ENCODE measurements around the gene MS4A8.
A peak's percentile ranks its signal among the peaks of the same experiment; 100 is the strongest.
"Not testable (repeated sequence)": the region's sequence is repeated elsewhere in the genome, so short reads cannot be mapped to it uniquely, and the experiment has no call there.

Gene MS4A8, protein sequence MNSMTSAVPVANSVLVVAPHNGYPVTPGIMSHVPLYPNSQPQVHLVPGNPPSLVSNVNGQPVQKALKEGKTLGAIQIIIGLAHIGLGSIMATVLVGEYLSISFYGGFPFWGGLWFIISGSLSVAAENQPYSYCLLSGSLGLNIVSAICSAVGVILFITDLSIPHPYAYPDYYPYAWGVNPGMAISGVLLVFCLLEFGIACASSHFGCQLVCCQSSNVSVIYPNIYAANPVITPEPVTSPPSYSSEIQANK

GRCh38 chr11:60699284-60699691 lies at the start of gene MS4A8:
MS4A8 (plus strand) TSS chr11:60699612; CDS start chr11:60700861, 1,249 bp downstream.
- peak; percentile 86 to 89 for DNase-seq

DNA sequence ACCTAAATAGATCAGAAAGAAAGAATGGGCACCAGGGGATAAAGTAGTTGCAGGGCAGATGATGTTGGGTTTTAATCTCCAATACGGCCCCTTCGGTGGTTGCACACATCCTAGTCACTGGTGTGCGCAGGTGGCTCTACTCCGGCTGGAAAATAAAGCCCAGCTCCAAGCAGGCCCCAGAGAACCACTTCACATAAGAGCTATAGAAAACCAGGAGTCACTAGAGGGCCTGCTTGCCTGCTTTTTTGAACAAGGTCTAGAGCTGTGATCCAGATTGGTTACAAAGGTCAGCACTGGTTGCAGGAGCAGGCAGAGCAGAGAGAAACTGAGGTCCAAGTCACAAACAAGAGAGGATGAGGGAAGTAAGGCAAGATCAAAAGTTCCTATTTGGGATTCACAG lies 41.5 kb upstream of the MS4A8 start:
- peak; percentile 67 to 70 for DNase-seq

DNA sequence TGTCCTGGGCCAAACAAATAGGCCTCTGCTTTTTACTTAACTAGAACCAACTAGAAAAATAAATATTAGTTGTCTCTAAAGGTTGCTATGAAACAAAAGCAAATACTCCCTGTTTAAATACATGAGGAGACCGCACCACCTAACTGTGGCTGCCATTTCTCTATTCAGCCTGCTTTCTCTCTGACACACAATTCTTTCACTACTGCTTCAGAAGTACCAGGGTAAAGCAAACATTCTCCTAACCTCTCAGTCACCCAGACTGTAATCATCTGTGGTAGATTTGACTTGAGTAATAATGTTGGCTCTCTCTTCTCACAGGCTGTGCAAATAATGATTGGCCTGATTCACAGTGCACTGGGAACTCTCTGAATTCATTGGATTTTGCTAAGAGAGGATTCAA lies 41.0 kb upstream of the MS4A8 start:
- peak; percentile 55 to 65 for DNase-seq

GRCh38 chr11:60672255-60672654 lies 27.2 kb upstream of the MS4A8 start:
- DNase-seq = no peak

DNA sequence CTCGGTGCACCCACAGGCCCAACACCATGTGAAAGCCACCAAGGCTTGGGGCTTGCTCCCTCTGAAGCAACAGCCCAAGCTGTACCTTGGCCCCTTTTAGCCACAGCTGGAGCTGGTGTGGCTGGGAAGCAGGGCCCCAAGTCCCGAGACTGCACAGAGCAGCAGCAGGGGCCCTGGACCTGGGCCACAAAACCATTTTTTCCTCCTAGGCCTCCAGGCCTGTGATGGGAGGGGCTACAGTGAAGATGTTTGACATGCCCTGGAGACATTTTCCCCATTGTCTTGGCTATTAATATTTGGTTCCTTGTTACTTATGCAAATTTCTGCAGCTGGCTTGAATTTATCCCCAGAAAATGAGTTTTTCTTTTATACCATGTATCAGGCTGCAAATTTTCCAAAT lies 21.2 kb upstream of the MS4A8 start:
- not testable (repeated sequence) for DNase-seq

DNA sequence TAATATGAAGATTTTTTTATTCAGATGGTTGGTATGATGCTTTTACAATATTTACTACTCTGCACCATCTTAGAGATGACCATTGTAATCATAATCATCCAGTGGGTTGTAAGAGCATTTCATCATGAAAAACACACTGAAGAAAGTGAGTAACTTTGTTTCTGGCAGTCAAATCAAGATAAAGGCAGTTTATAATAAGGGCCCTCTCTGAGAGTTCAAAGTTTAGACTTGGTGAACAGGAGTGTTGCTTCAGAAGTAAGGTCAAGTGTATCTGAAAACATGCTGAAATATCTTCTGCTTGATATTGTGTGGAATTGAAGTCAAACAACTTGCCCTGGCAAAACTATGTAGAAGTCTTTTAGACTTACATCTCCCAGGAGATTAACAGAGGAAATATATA lies 19.5 kb upstream of the MS4A8 start:
- no peak for DNase-seq

DNA sequence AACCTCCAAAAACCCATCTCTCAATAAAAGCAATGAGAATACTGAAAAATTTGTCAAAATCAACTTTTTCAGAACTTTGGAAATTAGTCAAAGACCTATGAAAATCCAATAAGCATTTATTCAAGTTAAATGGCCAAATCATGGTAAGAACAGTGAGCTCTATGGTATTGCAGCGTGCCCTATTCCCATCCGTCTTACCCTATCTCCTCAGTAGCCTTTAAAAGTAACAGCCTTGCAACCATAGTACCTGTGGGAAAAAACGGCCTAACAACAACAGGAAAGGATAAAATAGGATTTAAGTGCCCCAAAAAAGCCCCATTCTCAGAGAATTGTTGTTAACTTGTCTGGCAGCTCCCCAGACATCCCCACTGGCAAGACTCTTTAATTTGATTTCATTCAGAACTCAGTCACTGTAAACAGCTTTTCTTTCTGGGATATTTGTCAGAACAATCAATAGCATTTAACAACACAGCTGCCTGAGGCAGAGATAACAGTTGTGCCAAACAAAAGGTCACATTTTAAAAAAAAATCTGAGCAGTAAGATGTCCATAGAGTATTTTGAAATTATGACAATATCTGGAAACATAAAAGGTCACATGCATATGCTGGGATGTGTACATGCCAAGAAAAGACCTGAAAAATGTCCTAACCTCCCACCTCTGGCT lies 18.8 kb upstream of the MS4A8 start:
- no peak for DNase-seq

GRCh38 chr11:60684541-60684848 lies 14.9 kb upstream of the MS4A8 start:
- DNase-seq = not testable (repeated sequence)

DNA sequence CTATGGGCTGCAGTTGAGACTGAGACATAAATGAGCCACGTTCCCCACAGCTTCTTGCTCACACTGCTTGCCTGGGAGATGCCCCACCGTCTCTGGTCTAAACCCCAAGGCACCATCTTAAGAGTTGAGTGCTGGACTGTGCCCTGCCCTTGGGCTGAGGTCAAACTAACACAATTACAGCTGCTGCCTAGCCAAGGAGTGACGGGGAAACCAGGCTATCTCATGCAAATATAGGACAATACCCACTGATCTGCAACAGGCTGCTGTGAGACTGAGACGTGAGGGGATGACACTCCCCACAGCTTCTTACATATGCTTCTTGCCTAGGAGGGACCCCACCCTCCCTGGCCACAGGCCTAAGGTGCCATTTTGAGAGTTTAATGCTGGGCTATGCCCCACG lies 7.8 kb upstream of the MS4A8 start:
- DNase-seq = no peak

- DNase-seq = no peak
Observed at GRCh38 chr11:60699936-60700335, 524 bp downstream of the MS4A8 start.

DNA sequence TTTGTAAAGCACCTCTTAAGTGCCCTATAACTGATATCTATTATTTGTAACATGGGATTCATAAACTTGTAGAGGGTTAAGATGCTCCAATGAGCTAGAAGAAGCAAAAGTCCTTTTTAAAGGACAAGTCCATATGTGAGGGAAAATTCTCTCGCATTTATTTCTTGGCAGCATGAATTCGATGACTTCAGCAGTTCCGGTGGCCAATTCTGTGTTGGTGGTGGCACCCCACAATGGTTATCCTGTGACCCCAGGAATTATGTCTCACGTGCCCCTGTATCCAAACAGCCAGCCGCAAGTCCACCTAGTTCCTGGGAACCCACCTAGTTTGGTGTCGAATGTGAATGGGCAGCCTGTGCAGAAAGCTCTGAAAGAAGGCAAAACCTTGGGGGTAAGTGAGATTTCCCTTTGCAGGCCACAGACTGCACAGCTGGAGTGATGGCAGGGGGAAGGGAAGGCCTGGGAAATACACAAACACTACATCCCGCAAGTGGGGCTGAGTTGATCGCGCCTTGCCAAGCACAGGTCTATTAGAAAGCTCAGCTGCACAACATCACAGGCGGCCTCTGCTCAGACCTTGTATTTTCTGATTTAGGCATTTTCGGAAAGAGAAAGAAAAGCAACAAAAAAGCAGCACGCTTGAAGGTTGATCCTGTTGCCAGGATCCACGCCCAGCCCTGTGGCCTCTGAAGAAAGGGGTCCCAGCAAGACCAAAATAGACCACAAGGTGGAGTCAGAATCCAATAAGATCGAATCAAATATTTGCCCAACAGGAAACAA lies 1.5 kb downstream of the MS4A8 start:
- DNase-seq = peak; percentile 63 to 71

GRCh38 chr11:60701469-60701818 lies 2.0 kb downstream of the MS4A8 start:
- no peak for DNase-seq

- no peak for DNase-seq
Observed at GRCh38 chr11:60703374-60703773, 4.0 kb downstream of the MS4A8 start.

DNA sequence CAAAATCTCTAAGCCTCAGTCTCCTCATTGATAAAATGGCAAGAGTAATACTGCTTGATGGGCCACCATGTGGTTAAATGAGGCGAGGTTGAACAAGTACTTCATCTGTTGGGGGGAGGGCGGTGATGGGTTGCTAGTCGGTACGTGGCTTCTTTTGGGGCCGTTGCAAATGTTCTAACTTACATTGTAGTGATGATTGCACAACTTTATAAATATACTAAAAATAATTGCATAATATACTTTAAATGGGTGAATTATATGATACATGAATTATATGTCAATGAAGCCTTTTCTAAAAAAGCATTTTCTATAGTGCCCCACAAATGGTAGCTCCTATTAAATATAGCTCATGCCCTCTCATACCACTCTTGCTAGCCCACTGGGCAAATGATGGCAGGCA lies 6.5 kb downstream of the MS4A8 start:
- no peak for DNase-seq

DNA sequence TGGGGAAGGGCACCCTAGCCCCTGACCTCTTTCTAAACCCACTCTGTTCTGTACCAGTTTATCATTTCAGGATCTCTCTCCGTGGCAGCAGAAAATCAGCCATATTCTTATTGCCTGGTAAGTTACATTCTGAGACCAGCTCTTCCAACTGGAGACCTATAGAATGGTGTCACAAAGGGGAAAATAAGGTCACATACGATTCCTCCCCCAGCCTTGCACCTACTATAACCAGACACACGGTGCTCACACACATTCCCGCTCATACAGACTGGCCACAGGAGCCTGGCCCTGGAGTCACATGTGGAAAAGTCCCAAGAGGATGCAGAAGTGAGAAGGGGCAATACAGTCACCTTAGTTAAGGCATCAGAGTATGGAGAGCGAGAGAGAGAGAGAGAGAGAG lies 7.5 kb downstream of the MS4A8 start:
- no peak for DNase-seq

DNA sequence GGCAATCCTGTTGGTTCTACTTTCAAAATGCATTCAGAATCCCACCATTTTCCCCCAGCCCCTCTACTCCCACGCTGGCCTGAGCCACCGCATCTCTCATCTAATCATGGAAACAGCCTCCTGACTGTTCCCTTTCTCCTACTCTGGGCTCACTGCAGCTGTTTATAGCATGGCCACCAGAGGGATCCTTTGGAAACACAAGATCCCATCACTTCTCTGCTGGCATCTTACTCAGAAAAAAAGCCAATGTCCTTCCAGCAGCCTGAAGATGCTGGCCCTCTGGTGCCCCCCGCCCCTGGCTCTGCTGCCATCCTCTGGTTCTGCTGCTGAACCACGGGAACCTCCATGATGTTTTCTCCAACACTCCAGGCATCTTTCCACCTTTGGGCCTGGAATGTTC lies 11.1 kb downstream of the MS4A8 start:
- DNase-seq = no peak

GRCh38 chr11:60711276-60711675 lies 11.9 kb downstream of the MS4A8 start:
- no peak for DNase-seq

DNA sequence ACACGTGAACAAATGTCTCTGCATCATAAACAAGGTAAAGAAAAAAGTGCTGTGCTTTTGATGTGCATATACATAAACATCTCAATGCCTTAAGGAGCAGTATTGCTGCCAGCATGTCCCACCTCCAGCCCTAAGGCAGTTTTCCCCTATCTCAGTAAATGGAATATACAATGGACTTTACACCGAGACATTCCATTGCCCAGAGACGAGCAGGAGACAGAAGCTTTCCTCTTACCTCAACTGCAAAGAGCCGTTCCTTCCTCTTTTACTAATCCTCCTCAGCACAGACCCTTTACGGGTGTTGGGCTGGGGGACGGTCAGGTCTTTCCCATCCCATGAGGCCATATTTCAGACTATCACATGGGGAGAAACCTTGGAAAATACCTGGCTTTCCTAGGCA lies 14.0 kb downstream of the MS4A8 start:
- DNase-seq = not testable (repeated sequence)

DNA sequence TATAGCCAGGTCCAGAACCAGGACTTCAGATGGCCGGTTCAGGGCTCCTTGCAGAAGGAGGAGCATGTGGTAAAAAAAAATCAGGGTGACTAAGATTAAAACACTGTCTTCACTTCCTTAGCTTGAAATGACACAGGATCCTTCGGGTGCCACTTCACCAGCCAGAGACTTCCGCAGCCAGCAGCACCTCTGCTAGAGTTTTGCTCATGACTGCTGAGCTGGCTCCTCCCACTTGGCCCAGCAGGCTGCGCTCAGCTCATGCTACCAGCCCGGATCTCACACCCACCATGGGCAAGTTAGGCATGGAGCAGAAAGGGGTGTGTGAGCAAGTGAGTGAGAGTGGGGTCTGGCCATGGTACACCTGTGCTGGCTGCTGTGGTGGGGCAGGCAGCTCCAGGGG lies 18.5 kb downstream of the MS4A8 start:
- no peak for DNase-seq

DNA sequence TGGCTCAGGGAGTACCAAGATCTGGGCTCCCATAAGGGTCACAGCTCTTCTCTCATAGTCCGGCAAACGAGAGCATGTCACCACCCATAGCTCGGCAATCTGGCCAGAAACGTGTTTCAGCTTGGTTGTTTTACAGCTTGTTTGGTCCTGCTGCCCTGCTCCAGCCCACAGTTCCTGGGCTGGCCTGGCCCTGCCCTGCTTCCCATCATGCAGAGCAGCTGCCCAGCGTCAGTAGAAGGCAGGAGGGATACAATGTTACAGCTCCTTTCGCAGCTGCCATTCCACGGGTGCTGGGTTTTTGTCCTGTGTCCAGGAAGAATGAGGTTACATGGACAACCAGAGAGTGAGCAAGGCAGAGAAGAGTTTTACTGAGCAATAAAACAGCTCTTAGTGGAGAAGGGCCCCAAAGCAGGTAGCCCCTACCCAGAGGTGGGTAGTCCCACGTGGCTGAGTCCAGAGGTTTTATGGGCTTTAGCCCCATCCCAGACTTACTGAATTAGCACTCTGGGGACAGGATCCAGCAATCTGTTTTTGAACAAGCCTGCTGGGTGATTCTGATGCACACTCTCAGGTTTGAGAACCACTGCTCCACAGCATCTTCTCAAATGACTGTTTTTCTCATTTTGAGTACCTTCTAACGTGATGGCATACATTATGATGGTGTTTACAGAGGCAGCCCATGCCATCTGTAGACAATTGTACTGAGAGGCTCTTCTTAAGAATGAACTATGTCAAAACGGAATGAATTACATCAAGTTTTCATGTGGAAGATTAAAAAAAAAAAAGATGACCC lies 19.3 kb downstream of the MS4A8 start:
- no peak for DNase-seq

GRCh38 chr11:60719391-60719790 lies 20.0 kb downstream of the MS4A8 start:
- DNase-seq = no peak

DNA sequence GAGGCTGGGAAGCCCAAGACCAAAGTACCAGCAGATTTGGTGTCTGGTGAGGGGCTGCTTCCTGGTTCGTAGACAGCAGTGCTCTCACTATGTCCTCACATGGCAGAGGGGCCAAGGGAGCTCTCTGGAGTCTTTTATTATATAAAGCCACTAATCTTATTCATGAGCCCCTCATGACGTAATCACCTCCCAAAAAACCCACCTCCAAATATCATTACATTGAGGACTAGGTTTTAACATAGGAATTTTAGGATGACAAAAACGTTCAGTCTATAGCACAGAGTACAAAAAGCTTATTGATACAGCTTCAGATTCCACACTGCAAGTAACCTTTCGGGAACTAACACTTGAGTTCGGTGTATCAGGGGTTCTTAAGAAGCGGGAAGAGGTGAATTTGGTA lies 21.0 kb downstream of the MS4A8 start:
- DNase-seq = no peak

- DNase-seq = no peak
Observed at GRCh38 chr11:60724420-60724819, 25.0 kb downstream of the MS4A8 start, which contains the start of gene MS4A18. MS4A18 (plus strand) TSS chr11:60724720.

All from NCI-H1930 (cell line).